HEK293 (cell line): ENCODE results near the gene IRS1.
A peak's percentile ranks its signal among the peaks of the same experiment; 100 is the strongest.

Experiments
- CTCF ChIA-PET: fragments of 350-600 bp; formaldehyde crosslinking; extraction: SDS; loops from one replicate; lab custom pipeline; 2021; ENCODE audit warnings: antibody characterized with exemption; lab: Yijun Ruan, JAX
- POLR2A ChIA-PET: fragments of 300-600 bp; formaldehyde crosslinking; extraction: SDS; loops from one replicate; lab custom pipeline; 2020; ENCODE audit warnings: antibody characterized with exemption, inconsistent platforms; lab: Yijun Ruan, JAX
- H3K27ac ChIP-seq: fragments of 200-500 bp; sonication (Bioruptor generic); 2 replicates; pipeline ENCODE4 v1.5.1; 2014; ENCODE audit warnings: low read depth, low read length, control low read depth, inconsistent platforms; ENCODE audit errors: extremely low read depth
- H3K36me3 ChIP-seq, 2 experiments: fragments of 200-500 bp in 1 of 2; sonication (Bioruptor generic) in 1 of 2; 1 replicate in 1 of 2; 2 replicates in 1 of 2; pipeline ENCODE4 v1.5.1; 2014 to 2017; ENCODE audit warnings: inconsistent platforms in 2 of 2, low read length in 2 of 2; ENCODE audit not compliant: control insufficient read depth in 2 of 2, insufficient read depth in 1 of 2
- H3K4me1 ChIP-seq: fragments of 200-500 bp; sonication (Bioruptor generic); 2 replicates; pipeline ENCODE4 v1.5.1; 2014; ENCODE audit warnings: mild to moderate bottlenecking, low read length, inconsistent platforms; ENCODE audit not compliant: control insufficient read depth, insufficient read depth
- H3K4me3 ChIP-seq: 2 replicates; pipeline ENCODE4 v1.5.1; 2011; ENCODE audit warnings: low read depth, mild to moderate bottlenecking, control low read depth, low read length, moderate library complexity
- H3K9me3 ChIP-seq: fragments of 200-500 bp; sonication (Bioruptor generic); 2 replicates; pipeline ENCODE4 v1.5.1; 2014; ENCODE audit warnings: low read depth, low read length, inconsistent platforms; ENCODE audit not compliant: control insufficient read depth, insufficient read depth
- CTCF ChIP-seq: fragments of 450-650 bp; formaldehyde crosslinking; IDR thresholded peaks from 2 replicates; pipeline ENCODE4 v1.5.1; 2016; ENCODE audit warnings: missing biosample characterization, missing genetic modification characterization
- HOXD13 ChIP-seq: sonication (generic); formaldehyde crosslinking; IDR thresholded peaks from 2 replicates; pipeline ENCODE4 v1.8.0; 2022; ENCODE audit warnings: missing genetic modification reagents, borderline replicate concordance
- IKZF3 ChIP-seq: fragments of 450-650 bp; IDR thresholded peaks from 2 replicates; pipeline ENCODE4 v1.5.0; 2018; ENCODE audit warnings: missing biosample characterization, mild to moderate bottlenecking, missing genetic modification characterization, moderate library complexity
- KLF1 ChIP-seq: fragments of 450-650 bp; formaldehyde crosslinking; IDR thresholded peaks from 2 replicates; pipeline ENCODE4 v1.5.1; 2016; ENCODE audit warnings: missing biosample characterization, missing genetic modification characterization
- RBAK ChIP-seq: fragments of 450-650 bp; formaldehyde crosslinking; IDR thresholded peaks from 2 replicates; pipeline ENCODE4 v1.5.1; 2016; ENCODE audit warnings: missing biosample characterization, missing genetic modification characterization
- SETDB1 ChIP-seq: IDR thresholded peaks from one replicate; pipeline ENCODE4 v1.6.1; 2017; ENCODE audit warnings: mild to moderate bottlenecking, low read length, moderate library complexity, mixed read lengths; ENCODE audit not compliant: insufficient read length
- ZFP37 ChIP-seq: fragments of 450-650 bp; formaldehyde crosslinking; IDR thresholded peaks from 2 replicates; pipeline ENCODE4 v1.5.1; 2016; ENCODE audit warnings: missing biosample characterization, missing genetic modification characterization
- ZNF132 ChIP-seq: fragments of 450-650 bp; formaldehyde crosslinking; IDR thresholded peaks from 2 replicates; pipeline ENCODE4 v1.5.1; 2017; ENCODE audit warnings: missing biosample characterization, missing genetic modification characterization, borderline replicate concordance
- ZNF155 ChIP-seq: fragments of 450-650 bp; formaldehyde crosslinking; IDR thresholded peaks from 2 replicates; pipeline ENCODE4 v1.5.1; 2016; ENCODE audit warnings: missing biosample characterization, missing genetic modification characterization
- ZNF248 ChIP-seq: fragments of 450-650 bp; formaldehyde crosslinking; IDR thresholded peaks from 2 replicates; pipeline ENCODE4 v1.5.1; 2017; ENCODE audit warnings: missing biosample characterization, missing genetic modification characterization
- ZNF394 ChIP-seq: fragments of 450-650 bp; formaldehyde crosslinking; IDR thresholded peaks from 2 replicates; pipeline ENCODE4 v1.5.1; 2016; ENCODE audit warnings: missing biosample characterization, missing genetic modification characterization, mild to moderate bottlenecking, moderate library complexity, borderline replicate concordance
- ZNF510 ChIP-seq: fragments of 450-650 bp; formaldehyde crosslinking; IDR thresholded peaks from 2 replicates; pipeline ENCODE4 v1.5.1; 2018; ENCODE audit warnings: mild to moderate bottlenecking, missing genetic modification characterization, missing biosample characterization; ENCODE audit not compliant: insufficient replicate concordance
- ZNF513 ChIP-seq: fragments of 450-650 bp; IDR thresholded peaks from 2 replicates; pipeline ENCODE4 v1.5.1; 2018; ENCODE audit warnings: missing biosample characterization, missing genetic modification characterization
- ZNF560 ChIP-seq: fragments of 450-650 bp; formaldehyde crosslinking; IDR thresholded peaks from 2 replicates; pipeline ENCODE4 v1.5.1; 2017; ENCODE audit warnings: missing biosample characterization, missing genetic modification characterization, borderline replicate concordance
- ZNF660 ChIP-seq: fragments of 450-650 bp; IDR thresholded peaks from 2 replicates; pipeline ENCODE4 v1.5.1; 2018; ENCODE audit warnings: missing biosample characterization, mild to moderate bottlenecking, missing genetic modification characterization
- ZSCAN5A ChIP-seq: fragments of 450-650 bp; formaldehyde crosslinking; IDR thresholded peaks from 2 replicates; pipeline ENCODE4 v1.5.1; 2016; ENCODE audit warnings: missing biosample characterization, missing genetic modification characterization

IRS1 gene

GRCh38 chr2:226780431-226780830, 19.2 kb downstream of the IRS1 start (continued):
- no peak for TF ChIP-seq ZFP37 (tag by site-specific recombination)

- CTCF ChIA-PET = no interaction called here
- Histone ChIP-seq H3K9me3 (no peaks in the 10 kb centered on the region), H3K4me1 (peaks cover 9% of the 10 kb centered on the region), H3K36me3 (peaks cover 0 to 7% of the 10 kb centered on the region in 2 experiments; a peak in 1 of 3 replicates), H3K27ac (no peak overlapping the region), H3K4me3 (no peak overlapping the region)
- no peak for TF ChIP-seq KLF1
- TF ChIP-seq ZNF155 (tag by site-specific recombination) = no peak
- no peak for TF ChIP-seq ZNF660 (tag by site-specific recombination)
- no peak for TF ChIP-seq RBAK
- TF ChIP-seq IKZF3 (tag by site-specific recombination) = no peak
- no peak for TF ChIP-seq ZNF560 (tag by site-specific recombination)
- POLR2A ChIA-PET = no interaction called here
These were observed 22.0 kb downstream of the IRS1 start for GRCh38 chr2:226777611-226778010.

GRCh38 chr2:226776104-226776503, 23.5 kb downstream of the IRS1 start:
- Histone ChIP-seq H3K36me3 (peaks cover 0 to 7% of the 10 kb centered on the region in 2 experiments; a peak in 1 of 3 replicates), H3K4me1 (peaks cover 17% of the 10 kb centered on the region), H3K27ac (no peak overlapping the region)
- no peak for TF ChIP-seq ZNF248
- TF ChIP-seq CTCF (tag by site-specific recombination) = no peak
- no peak for TF ChIP-seq HOXD13 (CRISPR knock-in tag)
- TF ChIP-seq ZNF513 (tag by site-specific recombination) = no peak
- TF ChIP-seq, all 188 proteins: peak for 0
- CTCF ChIA-PET = no interaction called here
- POLR2A ChIA-PET = no interaction called here
- H3K9me3 ChIP-seq = no peaks in the 10 kb centered on the region
- no peak overlapping the region for H3K4me3 ChIP-seq

- Histone ChIP-seq H3K4me1 (peaks cover 18% of the 10 kb centered on the region), H3K4me3 (no peak overlapping the region), H3K9me3 (no peaks in the 10 kb centered on the region), H3K36me3 (peaks cover 0 to 7% of the 10 kb centered on the region in 2 experiments; a peak in 1 of 3 replicates), H3K27ac (no peak overlapping the region)
- ChIA-PET CTCF (no interaction called here), POLR2A (no interaction called here)
- TF ChIP-seq SETDB1 (peak; percentile 93), ZFP37 (tag by site-specific recombination) (no peak), ZSCAN5A (no peak), ZNF132 (no peak), ZNF394 (no peak), ZNF510 (tag by site-specific recombination) (peak; percentile 37)
These were observed 24.5 kb downstream of the IRS1 start for GRCh38 chr2:226775032-226775509.
